Fibroblast of gingiva (primary cell): ENCODE data around the gene INSIG1.

Experiments used
- DNase-seq: peaks from one replicate; pipeline ENCODE4 v3.0.0-alpha.2; 2011; ENCODE audit warnings: low read depth

INSIG1 gene

DNA sequence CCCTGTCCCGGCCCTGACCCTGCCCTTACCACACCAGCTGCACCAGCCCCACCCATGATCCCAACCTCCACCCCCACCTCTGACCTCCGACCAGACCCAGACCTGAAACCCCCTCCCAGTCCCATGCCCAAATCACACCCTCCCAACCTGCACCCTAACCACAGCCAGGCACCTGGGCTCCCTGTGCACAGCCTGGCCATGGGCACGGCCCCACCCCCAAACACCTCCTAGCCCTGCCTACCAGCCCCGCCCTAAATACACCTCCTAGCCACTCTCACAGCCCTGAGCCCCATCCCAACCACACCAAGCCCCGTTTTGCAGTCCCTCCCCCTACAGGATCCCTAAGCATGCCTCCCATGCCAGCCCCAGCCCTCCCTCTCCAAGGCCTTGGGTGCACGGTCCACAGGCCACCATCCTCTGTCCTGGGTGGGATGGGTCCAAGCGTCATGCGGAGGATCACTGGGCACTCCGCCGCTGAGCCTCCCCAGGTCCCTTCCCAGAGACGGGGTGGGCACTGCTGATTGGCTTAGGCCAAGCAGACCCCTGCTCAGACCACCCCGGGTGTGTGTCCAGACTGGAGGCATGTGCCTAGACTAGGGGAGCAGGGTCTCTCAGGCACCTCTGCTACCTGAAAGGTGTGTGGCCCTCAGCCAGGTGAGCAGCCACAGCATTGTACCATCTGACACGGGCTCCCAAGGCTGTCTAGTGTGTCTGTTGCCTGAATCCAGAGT, 30.1 kb downstream of the INSIG1 start:
- DNase-seq: no peak

GRCh38 chr7:155329225-155329624, 31.5 kb downstream of the INSIG1 start:
- no peak for DNase-seq

- DNase-seq: no peak
Measured at GRCh38 chr7:155331396-155331795, 33.7 kb downstream of the INSIG1 start.

DNA sequence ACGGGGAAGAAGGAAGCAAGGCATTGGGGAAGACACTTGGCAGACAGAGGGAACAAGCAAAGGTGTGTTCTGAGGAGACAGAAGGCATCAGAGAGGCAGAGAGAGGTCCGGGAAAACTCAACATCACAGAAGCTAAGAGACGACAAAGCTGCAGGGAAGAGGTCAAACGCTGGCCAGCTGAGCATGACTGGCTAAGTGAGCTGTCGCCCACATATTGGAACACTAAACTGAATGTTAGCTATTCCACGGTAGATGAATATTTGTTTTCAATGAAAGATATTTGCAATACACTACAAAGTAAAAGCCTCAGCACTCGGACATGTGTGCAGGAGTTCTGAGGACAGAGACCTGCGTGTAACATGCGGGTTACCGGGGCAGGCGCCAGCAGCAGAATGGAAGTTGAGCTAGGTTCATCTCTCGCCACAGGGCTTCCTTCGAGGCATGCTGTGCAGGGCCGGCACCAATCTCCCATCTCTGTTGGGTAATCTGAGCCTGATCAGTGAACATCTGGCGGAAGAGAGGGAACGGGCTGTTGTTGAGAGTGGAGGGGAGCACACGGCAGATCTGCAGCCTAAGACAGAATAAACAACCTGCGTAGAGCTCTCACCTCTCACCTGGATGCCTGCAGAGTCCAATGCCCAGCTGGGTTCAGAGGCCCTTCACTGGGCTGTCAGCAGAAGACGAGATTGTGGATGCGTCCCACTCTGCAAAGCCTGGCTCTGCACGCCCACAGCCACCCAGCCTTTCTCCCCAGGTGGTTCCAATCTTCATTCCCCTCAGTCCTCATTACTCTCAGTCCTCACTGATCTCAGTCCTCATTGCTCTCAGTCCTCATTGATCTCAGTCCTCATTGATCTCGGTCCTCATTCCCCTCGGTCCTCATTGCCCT, 35.9 kb downstream of the INSIG1 start:
- DNase-seq: no peak

GRCh38 chr7:155336812-155337602, 39.3 kb downstream of the INSIG1 start:
- no peak for DNase-seq

- no peak for DNase-seq
Measured at GRCh38 chr7:155337946-155338631, 40.4 kb downstream of the INSIG1 start.

DNA sequence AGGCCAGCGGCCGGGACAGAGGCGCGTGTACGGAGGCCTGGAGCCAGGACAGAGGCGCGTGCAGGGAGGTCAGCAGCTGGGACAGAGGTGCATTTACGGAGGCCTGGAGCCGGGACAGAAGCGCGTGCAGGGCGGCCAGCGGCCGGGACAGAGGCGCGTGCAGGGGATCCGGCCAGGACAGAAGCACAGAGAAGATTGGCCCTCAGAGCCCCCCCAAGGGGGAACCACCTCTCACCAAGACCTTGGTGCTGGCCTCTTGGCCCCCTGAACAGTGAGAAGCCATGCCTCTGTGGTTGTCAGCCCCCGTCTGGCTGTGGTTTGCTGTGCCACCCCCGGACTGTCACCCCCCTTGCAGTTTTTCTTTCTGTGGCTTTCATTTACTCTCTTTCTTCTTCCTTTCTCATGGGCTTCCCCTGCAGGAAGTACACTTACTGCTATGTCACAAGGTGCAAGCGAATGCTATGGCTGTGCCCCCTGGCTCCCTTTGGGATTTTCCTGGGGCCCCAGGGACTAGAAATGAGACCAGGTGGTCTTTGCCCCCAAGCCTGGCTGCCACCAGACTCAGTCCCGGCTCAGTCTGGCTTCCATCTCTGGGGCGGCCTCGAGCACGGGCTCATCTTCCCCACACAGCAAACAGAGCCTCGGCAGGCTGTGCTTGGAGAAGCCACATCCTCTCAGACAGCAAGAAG, 41.1 kb downstream of the INSIG1 start:
- DNase-seq: no peak

GRCh38 chr7:155339474-155339873, 41.8 kb downstream of the INSIG1 start:
- DNase-seq: no peak

DNA sequence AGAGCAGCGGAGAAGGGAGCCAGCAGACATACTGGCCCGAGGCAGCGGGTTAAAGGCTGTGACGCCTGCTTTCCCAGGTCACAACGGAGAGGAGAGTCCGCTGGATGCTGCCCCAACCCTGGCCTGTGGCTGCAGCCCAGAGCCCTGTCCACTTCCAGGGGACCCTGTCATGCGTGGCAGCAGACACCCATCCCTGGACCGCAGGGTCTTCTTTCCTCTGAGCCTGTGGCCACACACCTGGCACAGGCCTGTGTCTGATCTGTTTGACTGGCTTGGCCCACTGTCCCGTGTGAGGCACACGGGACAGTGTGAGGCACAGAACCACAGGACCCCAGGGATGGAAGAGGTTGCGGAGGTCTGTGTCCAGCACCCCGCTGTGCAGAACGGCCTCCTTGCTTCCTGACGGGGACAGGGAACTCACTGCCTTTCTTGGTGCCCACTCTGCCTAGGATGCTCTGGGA, 42.4 kb downstream of the INSIG1 start:
- no peak for DNase-seq

DNA sequence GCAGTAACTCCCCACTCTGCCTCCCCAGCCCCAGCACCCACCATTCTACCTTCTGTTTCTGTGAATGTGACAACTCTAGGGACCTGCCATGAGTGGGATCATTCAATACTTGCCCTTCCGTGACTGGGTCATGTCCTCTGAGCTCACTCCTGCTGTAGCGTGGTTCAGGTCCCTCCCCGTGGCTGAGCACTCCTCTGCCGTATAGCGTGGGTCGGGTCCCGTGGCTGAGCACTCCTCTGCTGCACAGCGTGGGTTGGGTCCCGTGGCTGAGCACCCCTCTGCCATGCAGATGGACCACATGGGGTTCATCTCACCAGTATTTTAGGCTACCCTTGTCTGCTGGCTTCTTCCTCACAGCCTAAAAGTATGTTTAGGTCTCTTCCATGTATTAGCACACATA, 43.0 kb downstream of the INSIG1 start:
- no peak for DNase-seq

DNA sequence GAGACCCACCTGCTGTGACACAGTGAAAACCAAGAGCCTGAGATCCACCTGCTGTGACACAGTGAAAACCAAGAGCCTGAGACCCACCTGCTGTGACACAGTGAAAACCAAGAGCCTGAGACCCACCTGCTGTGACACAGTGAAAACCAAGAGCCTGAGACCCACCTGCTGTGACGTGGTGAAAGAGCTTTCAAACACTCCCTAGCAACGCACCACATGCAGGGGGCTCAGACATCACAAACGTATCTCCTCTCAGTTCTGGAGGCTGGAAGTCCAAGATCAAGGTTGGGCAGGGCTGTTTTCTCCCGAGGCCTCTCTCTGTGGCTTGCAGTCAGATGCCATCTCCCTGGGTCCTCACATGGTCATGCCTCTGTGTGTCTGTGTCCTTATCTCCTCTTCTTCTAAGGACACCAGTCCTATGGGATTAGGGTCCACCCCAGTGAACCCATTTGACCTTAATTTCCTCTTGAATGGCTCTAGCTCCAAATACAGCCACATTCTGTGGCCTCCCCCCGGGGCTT, 43.8 kb downstream of the INSIG1 start:
- DNase-seq: no peak

DNA sequence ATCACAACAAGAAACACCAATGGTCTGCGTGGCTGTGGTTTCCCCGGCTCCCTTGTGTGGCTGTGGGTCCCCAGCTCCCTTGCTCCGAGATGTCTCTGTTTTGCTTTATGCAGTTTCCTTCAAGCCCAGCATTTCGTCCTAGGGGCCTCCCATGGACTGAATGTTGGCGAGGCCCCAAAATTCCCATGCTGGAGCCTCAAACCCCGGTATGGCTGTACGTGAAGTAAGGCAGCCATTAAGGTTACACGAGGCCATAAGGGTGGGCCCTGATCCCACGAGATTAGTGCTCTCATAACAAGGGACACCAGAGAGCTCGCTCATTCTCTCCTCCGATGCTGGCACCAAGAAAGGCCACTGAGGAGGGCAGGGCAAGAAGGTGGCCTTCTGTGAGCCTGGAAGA, 44.6 kb downstream of the INSIG1 start:
- no peak for DNase-seq

- DNase-seq: no peak
Measured at GRCh38 chr7:155343150-155343549, 45.5 kb downstream of the INSIG1 start.

DNA sequence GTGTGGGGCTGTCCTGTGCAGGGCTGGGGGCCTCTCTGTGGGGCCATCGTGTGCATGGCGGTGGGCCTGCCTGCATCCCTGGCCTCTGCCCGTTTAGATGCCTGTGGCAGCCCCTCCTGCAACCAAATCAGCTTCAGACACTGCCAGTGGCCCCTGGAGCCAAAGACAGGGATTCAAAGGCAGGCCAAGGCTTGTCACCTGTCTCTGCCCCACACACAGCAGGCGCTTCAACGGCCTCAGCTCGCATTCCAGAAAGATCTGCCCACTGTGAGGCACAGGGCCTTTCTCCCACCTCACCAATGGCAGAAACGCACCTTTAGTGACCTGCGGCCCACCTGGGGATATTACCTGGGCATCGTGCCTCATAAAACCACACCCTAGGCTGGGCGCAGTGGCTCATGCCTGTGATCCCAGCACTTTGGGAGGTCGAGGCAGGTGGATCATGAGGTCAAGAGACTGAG, 46.0 kb downstream of the INSIG1 start:
- no peak for DNase-seq

DNA sequence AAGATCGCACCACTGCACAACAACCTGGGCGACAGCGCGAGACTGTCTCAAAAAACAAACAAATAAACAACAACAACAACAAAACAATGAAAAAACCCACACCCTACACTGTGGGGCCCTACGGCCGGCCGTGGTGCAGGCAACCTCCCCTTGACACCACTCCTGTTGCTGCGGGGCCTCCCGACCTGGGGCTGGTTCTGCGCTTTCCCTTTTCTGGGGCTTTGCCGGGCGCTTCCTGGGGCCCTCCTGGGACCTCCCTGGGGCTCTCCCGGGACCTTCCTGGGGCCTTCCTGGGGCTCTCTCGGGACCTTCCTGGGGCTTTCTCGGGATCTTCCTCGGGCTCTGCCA, 46.6 kb downstream of the INSIG1 start:
- DNase-seq: no peak

DNA sequence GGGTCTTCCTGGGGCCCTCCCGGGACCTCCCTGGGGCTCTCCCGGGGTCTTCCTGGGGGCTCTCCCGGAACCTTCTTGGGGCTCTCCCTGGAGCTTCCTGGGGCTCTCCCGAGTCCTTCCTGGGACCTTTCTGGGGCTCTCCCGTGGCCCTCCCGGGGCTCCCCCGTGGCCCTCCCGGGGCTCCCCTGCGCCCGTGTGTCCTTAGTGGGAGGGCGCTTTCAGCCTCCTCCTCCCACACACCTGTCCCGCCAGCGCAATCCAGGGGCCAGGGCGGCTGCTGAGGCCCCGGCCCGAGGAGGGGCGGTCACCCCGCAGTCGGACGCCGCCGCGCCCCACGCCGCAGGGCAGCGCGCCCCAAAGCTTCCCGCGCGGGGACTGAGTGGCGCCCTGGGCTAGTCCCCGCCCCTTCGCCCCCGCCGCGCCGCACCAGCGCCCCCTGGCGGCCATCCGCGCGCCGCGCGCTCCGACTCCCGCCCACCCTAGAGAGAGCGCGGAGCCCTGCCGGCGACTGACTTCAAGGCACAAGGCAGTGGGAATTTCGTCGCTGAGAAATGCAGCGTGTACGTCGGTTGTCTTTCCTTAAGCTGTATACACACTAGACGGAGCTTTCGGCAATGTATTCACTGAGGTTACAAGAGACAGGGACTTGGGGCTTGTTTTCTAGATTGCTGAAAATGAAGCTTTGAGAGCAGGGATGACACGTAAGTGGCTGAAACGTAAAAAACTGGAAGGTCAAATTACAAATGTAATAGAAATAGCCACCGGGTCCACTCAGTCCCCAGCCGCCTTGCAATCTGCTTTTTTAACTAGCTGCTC, 47.1 kb downstream of the INSIG1 start:
- DNase-seq: peak; percentile 53

- DNase-seq: no peak
Measured at GRCh38 chr7:155345490-155345889, 47.8 kb downstream of the INSIG1 start.

GRCh38 chr7:155346285-155346684, 48.6 kb downstream of the INSIG1 start:
- DNase-seq: no peak

DNA sequence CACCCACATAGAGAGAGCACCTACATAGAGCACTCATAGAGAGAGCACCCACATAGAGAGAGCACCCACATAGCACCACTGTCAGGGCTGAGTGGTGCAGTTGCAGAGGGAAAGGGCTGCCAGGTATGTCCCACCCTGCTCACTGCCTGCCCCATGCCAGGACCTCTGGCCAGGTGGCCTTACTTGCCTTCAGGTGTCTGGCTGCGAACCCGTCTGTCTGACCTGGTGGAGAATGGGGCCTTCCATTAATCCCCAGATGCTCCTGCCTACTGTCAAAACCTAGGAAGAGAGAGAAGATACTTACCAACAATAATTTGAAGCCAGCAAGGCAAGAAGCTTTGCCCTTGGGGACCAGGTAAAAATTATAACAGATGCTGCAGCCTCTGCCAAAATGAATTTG, 51.1 kb downstream of the INSIG1 start:
- DNase-seq: no peak
